Activated CD4-positive, alpha-beta T cell treated with anti-CD3 and anti-CD28 coated beads for 48 hours (primary cell): ENCODE results near the gene NRG4.
"Not testable (repeated sequence)": the region's sequence is repeated elsewhere in the genome, so short reads cannot be mapped to it uniquely, and the experiment has no call there.

ENCODE experiments used
- DNase-seq: peaks from one replicate; pipeline ENCODE4 v3.0.0-alpha.2; 2020

Gene NRG4, protein sequence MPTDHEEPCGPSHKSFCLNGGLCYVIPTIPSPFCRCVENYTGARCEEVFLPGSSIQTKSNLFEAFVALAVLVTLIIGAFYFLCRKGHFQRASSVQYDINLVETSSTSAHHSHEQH

DNA sequence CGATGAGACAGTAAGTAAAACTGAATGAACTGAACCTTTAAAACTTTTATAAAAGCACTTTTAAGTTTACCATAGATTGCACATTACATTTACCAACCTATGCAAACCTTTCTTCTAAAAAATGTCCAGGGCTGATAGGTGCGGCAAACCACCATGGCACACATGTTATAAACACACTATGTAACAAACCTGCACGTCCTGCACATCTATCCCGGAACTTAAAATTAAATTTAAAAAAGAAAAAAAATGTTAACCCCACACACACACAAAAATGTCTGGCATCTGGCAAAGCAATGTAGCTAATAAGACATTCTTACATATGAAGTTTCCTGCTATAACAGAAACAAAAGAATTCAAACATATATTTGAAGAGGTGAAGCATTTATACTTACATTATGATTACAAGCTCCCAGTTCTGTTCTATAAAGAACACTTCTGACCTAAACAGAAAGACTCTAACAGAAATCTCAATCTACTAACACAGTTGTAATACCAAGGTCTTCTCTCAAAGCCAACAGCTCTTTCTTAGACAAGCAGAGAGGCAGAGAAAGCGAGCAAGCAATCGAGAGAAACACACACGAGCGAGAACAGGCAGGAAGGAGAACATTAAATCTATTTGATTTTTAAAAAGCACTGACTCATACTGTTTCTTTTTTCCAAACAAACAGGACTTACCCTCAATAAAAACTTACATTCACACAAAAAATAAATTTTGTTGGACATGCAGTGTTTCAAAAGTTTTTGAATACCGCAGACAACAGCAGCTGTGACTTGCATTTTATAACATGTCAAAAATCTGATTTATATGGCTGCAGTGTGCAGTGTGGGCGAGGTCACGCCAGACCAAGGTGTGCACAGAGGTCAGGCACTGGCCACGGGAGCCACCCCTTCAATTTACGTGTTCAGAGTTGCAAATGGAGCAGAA lies at the start of gene NRG4:
TSS of gene NRG4 (minus strand) at position 798 of the 925 bp plus-strand sequence. CDS start 1,194 bp downstream, outside the sequence.
- no peak for DNase-seq

DNA sequence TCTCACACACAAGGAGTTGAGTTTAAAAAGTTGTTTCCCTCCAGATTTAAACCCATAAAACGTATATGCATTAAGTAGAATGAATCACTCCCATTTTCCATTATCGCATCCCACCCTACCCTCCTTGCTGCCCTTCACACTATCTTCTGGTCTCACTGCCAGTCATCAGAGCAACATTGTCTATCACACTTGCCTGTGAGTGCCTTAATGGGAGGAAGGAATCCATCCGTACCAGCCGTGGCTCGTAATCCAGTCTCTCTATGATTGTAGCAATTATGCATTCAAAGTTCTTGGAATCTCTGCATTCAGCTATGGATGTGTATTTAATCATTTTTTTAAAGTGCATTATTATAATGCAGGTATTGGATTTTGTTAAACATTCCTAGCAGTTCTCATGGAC lies 49.5 kb upstream of the NRG4 start:
- DNase-seq = no peak

- peak; percentile 33 for DNase-seq
Measured at GRCh38 chr15:76060118-76060989, 48.1 kb upstream of the NRG4 start.

DNA sequence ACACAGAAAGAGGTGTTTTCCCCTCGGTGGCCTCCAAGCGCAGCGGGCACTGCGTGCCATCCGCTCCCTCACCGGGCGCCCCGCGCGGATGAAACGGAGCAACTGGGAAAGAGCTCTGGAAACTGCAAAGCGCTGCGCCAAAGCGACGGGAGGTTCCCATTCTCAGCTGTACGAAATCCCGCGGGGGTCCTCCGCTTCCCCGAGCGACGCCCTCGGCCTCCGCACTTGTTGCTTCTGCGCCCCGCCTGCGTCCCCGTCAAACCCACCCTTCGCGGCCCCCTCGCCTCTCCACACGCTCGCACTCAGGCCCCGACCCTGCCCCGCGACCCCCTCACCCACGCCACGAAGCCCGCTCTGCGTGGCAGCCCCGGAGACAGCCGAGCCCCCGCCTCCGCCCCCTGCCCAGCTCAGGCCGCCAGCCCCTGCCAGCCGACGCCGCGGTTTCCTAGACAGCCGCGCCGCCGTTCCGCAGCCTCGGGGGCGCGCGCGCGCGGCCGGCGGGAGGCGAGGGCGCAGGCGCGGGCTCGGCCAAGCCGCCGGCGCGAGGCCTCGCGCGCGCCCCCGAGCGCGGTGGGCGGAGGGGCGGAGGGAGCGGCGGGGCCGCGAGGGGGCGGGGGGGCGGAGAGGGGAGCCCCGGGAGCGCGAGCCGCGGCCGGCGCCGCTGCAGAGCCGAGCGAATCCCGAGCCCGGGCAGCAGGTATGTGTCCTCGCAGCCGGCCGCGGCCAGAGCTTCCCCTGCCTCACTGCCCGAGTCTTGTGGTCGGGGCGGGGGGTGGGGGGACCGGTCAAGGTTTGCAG lies 47.3 kb upstream of the NRG4 start, which contains the start of gene TMEM266:
TSS of gene TMEM266 (plus strand) at position 666 of the 798 bp plus-strand sequence. CDS start 74,279 bp downstream, outside the sequence.
- DNase-seq = peak; percentile 28

GRCh38 chr15:76058714-76059319 lies 46.6 kb upstream of the NRG4 start:
- peak; percentile 42 for DNase-seq

- DNase-seq = peak; percentile 61
Measured at GRCh38 chr15:76057332-76058000, 45.2 kb upstream of the NRG4 start.

DNA sequence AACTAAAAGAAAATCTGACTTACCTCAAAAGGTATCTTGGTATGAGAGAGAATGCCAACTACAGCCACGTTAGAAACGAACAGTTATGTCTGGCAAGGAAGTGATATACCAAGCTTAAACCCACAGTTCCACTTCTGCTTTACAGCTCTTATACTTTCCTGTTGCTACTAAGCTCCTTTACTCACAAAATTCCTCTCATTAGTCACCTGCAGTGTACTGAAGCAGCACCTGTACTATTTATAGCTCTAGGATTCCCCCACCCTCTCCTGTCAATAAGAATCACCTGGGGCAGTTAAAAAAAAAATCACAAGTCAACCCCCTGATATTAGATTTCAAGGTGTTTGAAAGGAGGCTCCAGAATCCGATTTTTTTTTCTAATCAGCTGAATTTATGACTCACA lies 44.7 kb upstream of the NRG4 start:
- DNase-seq = no peak

DNA sequence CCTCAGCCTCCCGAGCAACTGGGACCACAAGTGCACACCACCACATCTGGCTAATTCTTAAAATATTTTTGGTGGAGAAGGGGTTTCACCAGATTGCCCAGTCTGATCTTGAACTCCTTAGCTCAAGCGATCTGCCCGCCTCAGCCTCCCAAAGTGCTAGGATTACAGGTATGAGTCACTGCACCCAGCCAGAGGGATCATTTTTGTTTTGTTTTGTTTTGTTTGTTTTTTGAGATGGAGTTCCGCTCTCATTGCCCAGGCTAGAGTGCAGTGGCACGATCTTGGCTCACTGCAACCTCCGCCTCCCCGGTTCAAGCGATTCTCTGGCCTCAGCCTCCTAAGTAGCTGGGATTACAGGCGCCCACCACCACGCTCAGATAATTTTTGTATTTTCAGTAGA lies 42.0 kb upstream of the NRG4 start:
- not testable (repeated sequence) for DNase-seq

GRCh38 chr15:76038512-76038911 lies 26.3 kb upstream of the NRG4 start:
- no peak for DNase-seq

- DNase-seq = no peak
Measured at GRCh38 chr15:76035593-76035992, 23.4 kb upstream of the NRG4 start.

- DNase-seq = no peak
Measured at GRCh38 chr15:76034111-76034510, 21.9 kb upstream of the NRG4 start.

DNA sequence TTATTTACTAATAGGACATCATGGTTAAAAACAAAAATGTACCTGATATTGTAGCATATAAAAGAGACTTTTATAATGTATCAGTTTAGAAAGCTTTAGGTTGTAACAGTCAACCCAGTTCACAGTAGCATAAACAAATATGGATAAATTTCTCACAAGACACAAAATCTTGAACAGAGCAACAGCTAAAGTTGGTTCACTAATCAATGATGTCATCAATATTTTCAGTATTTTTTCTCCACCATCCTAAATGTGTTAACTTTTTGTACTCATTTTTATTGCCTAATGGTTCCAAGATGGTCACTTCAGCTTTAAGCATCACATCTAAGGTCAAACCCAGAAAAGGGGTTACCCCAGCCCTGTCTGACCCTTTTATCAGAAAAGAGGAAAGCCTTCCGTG lies 21.2 kb upstream of the NRG4 start:
- no peak for DNase-seq

DNA sequence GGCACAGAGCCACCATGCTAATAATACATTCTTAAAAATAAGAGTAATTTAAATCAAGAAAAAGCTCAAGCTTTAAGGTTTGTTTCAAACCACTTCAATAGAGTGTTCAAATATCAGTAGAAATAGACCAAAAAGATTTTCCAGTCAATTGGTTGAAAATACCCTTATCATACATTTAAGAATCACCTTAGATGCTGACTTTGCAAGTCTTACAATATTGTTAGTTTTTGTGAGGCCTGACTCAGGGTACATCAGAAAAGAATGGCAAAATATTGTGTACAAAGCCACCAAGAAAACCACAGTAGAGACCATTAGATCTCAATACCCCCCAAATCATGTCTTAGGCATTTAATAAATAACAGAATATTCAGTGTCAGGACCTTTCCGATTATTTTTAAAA lies 19.8 kb upstream of the NRG4 start:
- no peak for DNase-seq

DNA sequence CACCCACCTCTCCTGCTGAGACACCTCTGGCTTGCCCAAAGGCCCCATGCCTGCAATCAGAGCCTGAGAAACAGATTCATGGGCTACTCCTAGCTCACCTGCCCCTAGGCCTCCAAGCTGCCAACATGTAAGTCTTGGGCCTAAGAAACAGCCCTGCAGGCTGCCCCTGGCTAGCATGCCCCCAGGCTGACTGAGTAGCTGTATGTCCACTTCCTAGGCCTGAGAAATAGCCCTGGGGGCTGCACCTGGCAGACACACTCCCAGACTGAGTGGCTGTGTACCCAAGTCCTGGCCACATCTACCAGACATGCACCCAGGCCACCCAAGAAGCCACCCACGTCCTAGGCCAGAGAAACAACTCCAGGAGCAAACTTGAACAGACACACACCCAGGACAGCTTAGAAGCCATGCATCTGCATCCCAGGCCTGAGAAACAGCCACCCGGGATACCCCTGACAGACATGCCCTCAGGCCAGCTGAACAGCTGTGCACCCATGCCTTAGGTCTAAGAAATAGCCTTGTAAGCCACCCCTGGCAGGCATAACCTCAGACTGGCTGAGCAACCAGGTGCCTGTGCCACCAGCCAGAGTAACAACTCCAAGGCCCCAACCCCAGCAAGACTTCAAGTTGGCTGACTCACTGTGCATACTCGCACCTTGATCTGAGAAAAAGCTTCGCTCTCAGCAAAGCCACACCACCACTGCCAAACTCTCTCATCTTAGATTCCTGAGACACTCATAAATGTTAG lies 12.0 kb upstream of the NRG4 start:
- DNase-seq = no peak

DNA sequence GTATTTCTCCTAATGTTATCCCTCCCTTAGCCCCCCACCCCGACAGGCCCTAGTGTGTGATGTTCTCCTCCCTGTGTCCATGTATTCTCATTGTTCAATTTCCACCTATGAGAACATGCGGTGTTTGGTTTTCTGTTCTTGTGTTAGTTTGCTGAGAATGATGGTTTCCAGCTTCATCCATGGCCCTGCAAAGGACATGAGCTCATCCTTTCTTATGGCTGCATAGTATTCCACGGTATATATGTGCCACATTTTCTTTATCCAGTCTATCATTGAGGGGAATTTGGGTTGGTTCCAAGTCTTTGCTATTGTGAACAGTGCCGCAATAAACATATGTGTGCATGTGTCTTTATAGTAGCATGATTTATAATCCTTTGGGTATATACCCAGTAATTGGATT lies 1.2 kb upstream of the NRG4 start:
- not testable (repeated sequence) for DNase-seq

DNA sequence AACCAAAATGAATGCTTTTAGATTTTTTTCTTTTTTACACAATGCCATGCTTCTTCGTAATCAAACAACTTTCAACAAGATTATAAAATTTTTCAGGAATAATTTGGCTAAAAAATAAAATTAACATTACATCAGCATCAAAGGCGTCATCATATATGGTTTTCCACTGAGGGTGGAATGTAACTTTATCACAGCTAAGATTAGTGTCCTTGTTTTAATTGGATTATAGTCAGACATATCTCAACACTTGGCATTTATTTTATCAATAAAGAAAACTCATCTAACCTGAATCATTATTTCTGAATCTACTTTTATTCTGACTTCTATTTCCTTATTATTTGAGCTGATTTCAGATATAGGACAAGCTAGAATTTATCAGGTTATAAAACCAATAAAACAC lies 1.6 kb downstream of the NRG4 start:
- no peak for DNase-seq

- no peak for DNase-seq
Measured at GRCh38 chr15:76006136-76006778, 6.0 kb downstream of the NRG4 start.

DNA sequence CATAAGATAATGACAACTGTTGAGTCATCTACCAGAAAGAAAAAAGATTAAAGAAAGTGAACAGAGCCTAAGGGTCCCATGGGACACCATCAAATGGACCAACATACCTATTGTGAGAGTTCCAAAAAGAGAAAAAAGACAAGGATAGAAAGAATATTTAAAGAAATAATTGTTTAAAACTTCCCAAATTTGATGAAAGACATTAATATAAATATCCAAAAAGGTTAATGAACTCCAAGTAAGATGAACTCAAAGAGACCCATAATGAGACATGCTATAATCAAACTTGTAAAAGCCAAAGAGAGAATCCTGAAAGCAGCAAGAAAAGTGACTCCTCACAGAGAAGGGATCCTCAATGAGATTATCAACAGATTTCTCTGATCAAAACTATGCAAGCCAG lies 8.9 kb downstream of the NRG4 start:
- DNase-seq = no peak

DNA sequence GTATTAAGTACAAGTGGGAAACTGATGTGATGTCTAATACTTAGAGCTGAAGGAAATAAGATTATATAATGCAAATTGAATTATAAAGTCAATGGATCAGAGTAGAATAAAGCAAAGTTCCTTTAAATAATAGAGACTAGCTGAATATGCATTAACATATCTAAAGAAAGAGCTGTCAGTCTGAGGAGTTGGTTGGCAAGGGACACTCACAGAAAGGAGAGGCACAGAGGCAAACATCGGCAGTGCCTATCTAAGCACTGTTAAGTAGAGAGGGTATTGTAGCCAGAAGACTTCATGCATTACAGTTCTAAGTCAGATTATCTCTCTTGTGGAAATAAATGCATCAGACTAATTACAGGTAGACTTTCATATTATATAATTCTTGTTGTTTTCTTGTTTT lies 16.6 kb downstream of the NRG4 start:
- DNase-seq = no peak

- DNase-seq = no peak
Measured at GRCh38 chr15:75994220-75994619, 18.0 kb downstream of the NRG4 start.
